Measurements from ENCODE around the gene KIAA1191.
A peak's percentile ranks its signal among the peaks of the same experiment; 100 is the strongest.

Gene KIAA1191

DNA sequence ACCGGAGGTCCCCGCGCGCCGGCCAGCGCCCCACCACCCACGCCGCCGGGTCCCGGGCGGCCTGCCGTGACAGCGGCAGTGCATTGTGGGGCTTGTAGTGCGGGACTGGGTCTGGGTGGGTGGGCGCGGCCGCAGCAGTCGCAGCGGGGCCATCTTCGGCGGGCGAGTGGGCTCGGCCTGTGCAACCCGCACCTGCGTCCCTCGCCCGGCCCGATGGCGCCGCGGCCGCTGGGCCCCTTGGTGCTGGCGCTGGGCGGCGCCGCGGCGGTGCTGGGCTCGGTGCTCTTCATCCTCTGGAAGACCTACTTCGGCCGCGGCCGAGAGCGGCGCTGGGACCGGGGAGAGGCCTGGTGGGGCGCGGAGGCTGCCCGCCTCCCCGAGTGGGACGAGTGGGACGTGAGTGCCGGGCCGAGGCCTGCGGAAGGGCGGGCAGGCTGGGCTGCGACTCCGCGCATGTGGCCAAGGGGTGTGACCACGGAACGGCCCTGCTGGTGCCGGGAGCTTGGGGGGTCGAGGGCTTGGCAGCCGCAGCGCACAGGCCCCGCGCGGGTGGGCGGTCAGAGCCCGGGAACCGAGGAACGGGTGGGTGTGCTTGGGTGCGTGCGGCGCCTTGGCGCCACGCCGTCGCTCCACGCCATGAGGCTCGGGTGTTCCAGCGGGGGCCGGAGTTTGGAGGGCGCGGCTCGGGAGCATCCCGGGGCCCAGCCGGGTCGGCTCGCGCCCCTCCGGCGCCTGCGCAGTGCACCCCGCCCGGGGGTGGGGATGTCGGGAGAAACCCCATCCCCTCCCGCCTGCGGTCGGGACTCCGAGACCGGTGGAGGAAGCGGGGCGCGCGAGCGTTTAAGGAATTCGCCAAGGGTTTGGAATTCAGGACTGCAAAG, 4.0 kb upstream of the KIAA1191 start, which contains the start of gene ARL10:
Gene ARL10, plus strand, starts transcription at position 137 of the 881 bp plus-strand sequence. Its CDS starts 77 bp downstream, at position 214.
- peak; percentile 25 for DNase-seq (ENCODE audit: low read depth)

DNA sequence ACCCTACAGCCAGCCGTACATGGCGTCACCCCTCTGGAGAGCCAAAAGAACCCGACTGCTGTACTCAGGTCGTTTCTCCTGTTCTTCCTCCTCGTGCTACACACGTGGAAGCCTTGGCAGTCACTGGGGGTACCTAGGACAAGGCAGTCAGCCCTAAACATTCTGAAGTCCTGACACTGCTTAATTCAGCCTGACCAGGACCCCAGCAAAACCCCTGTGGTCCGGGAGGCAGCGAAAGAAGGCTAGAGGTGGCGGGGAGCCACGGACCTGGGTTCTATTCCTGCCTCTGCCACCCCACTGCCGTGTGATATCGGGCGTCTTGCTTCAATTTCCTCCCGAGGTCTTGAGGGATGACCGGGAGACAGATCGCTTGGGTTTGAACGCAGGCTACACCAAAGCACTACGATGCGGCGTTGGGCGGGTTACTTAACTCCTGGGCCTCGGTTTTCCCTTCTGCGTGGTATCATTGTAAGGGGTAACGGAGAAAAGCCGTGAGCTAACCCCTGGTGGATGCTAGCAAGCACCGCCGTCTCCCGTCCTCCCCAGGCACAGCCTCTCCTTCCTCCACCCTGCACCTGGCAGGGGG, 3.3 kb upstream of the KIAA1191 start:
- DNase-seq (ENCODE audit: low read depth) = no peak

DNA sequence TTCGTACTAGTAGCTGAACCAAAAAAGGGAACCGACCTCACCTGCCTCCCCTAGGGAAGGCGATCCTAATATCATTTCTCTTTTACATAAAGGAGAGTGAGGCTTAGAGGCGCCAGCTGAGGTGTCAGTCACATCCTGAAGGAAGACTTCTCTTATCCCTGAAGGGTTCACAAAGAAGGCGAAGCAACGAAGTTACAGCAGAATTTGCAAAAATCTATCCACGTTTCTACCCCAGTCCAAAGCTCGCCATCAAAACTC, 598 bp upstream of the KIAA1191 start:
- no peak for DNase-seq (ENCODE audit: low read depth)

DNA sequence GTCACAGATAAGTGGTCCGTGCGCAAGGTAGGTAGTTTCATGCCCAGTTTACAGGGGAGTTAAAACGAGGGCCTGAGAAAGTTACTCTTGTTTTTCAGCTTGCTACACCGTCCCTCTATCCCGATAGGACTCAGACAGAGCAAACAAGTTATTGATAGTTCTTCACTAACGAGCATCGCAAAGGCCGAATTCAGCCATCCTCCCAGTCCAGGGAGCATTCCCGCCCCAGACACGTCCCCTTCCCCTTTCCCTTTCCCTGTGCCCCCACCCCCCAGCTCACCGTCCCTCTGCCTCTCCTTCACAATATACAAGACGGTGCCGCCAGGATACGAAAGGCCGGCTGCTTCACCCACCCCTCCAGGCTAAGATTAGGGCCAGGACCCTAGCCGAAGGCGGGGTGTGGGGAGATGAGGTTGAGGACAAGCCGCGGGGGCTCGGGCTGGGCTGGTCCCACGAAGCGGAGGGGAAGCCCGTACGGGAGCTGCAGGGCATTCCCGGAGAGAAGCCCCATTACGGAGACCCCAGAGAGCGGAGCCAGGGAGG, 599 bp downstream of the KIAA1191 start:
- DNase-seq (ENCODE audit: low read depth) = no peak

DNA sequence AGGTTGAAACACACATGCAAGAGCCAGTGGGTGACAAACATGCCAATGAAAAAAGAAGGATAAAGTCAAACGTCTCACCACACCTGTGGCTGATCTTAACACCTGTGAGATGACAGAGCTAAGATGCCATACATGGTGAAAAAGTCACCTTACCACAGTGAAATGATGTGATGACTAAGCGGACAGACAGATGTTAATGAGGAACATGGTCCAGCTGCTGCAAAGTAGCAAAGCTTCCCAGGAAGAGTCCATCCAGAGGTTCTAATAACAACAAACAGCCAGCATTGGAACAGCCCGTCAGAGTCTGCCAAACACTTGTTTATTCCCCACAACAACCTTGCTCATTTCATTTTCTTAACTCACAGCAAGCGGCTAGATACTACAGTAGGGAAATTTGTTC, 1.9 kb downstream of the KIAA1191 start:
- DNase-seq (ENCODE audit: low read depth) = no peak

DNA sequence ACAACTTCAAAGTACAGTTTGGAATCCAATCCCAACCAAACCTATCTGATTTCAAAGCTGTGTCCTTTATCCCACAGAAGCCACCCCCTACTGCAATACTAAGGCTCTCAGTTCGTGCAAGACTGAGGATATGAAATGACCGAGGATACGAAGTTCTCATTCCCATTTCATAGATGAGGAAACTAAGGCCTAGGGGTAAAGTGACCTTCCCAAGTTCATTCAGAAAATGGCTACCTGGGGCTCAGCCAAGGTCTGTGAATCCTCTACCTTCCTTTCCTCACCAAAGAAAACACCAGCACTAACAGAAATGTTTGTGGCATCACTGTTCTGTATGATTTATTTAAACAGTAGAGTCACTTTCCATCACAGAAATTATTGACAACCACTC, 5.4 kb downstream of the KIAA1191 start:
- no peak for DNase-seq (ENCODE audit: low read depth)

DNA sequence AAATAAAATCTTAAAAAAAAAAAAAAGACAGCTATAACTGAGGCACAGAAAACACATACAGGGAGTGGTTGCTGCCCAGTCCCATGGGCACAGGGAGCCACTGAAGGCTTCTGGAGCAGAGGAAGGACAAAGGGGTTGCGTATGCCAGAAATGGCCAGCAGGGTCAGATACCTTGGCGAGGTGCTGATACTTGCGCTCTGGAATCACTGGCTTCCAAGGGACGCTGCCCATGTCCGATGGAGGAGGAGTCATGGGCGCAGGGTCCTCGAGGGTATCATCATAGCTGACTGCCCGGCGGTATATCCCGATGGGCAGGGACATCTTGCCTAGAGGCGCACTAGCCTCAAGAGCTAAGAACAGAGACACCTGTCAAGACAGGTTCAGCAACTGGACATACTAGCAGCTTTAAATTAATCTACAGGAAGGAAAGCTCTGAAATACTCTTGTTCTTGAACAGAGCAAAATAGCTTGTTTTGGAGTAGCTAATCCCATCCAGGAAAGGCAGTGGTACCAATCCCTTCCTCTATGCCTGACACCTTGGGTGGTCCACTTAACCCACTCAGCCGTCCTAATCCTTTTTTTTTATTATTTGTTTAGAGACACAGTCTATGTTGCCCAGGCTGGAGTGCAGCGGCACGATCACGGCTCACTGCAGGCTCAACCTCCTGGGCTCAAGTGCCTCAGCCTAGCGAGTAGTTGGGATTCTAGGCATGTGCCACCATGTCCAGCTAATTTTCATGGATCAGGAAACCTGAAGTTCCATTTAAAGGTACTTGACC, 6.0 kb downstream of the KIAA1191 start:
- no peak for DNase-seq (ENCODE audit: low read depth)

DNA sequence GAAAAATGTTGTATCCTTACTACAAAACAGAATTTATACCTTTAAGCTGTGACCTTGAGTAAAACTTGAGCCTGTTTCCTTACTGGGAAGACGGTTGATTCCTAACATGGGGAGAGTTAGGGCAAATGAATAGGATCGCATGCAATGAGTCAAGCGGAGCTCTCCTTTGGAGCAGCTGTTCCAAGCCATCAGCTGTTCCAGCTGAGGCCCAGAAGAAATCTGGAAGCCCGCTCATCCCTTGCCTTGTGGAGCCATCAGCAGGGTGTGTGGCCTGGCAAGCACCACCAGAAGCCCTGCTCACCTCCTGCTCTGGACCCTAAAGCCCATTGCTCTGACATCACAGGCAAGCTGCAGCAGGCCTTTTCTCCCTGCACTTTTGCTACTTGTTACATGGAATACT, 8.0 kb downstream of the KIAA1191 start:
- no peak for DNase-seq (ENCODE audit: low read depth)

DNA sequence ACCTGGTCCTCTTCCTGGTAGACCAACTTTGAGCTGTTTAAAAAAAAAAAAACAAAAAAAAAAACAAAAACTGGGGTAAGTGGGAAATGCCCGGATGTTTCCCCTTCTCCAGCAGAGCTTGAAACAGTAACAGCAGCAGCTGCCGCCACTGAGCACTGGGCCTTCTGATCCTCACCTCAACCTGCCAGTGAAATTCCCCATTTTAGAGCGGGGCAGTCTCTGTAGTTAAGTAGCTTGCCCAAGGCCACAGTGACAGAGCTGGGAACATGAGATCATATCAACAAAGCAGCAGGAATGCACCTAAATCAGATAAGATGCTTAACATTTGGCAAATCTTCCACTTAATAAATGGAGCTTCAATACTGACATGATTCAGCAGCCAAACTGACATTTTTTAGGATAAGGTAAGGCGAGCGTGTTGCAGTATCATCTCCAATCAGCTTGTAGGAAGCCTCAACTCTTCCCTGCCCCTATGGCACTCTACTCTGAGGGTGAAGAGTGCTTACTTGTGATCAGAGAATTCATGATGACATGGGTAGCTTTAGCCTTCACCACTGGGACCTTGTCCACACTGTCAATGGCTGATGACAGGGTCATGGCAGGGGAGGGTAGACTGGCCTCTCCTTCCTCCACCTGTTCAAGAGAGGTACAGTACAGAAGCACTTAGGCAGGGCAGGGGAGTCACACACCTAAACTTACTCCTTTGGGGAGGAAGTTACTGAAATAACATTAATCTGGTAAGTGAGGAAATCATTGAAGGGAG, 9.3 kb downstream of the KIAA1191 start:
- no peak for DNase-seq (ENCODE audit: low read depth)

DNA sequence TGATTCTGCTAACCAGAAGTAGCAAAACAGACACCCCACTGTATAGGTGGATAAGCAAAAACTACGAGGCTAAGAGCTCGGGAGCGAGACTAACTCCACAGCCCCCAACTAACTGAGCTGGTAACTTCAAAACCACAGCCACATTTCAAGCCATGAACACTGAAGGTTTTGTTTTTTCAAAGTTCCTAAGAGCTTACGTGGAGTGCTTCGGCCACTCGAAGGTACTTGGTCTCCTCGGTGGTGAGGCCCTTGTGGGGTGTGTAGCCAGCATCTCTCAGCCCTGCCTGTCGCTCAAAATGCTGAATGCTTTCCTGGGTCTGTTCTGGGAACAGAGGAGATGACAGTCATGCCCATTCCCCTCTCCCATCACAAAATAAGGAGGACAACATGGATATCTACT, 11.1 kb downstream of the KIAA1191 start:
- DNase-seq (ENCODE audit: low read depth) = no peak

DNA sequence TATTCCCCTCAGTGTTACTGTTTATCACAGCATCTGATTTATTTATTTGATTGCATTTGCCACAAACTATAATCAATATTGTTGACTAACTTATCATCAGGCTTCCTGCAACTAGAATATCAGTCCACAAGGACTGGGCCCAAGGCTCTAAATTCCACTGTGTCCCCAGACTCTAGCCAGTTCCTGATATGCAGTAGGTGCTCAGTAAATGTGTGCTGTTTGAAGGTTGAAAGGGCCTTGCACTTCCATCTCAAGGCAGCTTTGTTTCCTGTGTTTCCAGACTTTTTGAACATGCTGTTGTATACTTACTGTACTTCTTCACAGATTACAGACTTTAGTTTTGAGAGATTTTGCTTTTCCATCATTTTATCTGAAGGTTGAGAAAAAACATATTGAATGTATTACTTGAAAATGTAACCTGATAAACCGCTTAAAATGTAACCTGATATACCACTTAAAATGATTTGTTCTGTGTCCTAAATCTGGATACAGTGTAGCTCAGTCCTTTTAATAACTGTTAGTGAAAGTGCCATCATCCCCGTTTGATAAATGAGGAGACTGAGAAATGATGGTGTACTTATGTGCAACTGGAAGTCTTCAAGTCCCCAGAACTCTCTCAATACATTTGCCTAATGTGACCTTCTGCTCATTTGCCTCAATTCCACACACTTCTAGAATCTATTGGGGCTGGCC, 18.7 kb downstream of the KIAA1191 start:
- DNase-seq (ENCODE audit: low read depth) = no peak

DNA sequence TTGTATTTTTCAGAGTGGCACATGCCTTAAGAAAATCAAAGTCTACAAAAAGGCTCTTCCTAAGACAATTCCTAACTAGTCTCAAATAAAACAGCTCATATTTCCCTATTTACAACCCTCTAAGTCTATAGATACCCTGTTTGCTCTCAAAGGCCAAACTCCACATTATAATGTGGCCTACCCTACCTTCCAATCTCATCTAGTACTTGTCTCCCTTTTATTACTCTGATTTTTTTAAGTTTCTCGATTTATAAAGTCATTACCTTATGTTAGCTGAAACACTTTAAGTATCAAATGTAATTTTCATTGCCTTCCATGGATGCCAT, 19.4 kb downstream of the KIAA1191 start:
- no peak for DNase-seq (ENCODE audit: low read depth)

DNA sequence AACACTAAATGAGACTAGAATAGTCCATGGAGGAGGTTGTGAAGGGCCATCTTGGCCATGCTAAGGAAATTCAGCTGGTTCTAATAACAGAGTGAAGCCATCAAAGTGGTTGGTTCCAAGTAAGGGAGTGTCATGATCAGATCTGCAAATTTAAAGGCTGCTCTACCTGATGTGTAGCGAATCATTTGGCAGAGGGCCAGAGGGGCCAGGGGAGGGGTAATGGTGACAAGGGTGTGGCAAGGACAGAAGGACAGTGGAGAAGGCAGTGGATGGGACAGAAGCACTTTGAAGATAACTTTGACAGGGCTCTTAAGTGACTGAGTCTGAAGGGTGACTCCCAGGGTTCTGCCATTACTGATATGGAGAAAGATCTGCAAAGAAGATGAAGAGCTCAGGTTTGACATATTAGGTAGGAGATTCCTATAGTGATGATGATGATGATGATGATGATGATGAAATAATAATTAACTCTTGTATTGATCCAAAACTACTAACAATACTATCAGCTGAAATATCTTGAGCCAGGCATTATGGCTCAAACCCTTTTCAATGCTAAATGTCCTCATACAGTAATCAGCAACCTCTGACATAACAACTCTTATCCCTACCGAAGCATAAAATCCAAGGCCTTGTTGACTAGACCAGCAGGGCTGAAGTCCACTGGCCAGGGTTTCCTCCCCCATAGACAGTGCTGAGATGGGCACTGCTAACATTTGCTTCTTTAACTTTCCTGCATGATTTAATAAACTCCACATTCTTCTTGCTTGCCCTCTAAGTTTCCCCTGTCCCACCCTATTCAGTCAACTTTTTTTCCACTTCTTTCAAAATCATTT, 20.0 kb downstream of the KIAA1191 start:
- no peak for DNase-seq (ENCODE audit: low read depth)

DNA sequence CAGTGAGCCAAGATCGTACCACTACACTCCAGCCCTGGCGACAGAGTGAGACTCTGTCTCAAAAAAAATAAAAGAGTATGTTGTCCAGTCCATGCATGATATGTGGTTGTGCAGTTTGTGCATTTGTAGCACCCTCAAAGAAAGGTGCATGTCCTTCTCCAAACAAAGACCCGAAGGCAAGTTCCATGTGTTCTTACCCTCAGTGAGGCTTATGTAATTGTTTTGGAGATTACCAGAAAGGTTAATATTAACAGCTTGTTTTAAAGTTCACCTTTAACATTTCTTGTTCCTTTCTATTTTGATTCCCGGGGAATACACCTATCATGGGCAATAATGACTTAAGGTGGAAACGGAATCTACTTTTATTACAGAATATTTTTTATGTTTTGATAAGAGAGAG, 22.3 kb downstream of the KIAA1191 start:
- DNase-seq (ENCODE audit: low read depth) = no peak

DNA sequence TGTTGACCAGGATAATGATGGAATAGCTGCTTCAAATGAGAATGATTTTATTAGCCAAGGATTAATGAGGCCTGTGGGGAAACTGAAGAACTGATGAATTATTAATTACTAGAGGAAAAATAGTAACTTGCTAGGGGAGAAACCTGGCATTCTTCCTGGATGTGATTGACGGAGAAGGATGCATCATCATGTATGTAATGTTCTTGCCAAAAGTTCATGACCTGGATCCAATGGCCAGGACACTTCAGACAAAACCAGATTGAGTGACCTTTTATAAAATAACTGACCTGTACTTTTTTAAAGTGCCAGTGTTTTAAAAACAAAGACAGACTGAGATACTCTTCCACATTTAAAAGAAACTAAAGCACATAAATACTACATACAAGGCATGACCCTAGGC, 23.7 kb downstream of the KIAA1191 start:
- no peak for DNase-seq (ENCODE audit: low read depth)

DNA sequence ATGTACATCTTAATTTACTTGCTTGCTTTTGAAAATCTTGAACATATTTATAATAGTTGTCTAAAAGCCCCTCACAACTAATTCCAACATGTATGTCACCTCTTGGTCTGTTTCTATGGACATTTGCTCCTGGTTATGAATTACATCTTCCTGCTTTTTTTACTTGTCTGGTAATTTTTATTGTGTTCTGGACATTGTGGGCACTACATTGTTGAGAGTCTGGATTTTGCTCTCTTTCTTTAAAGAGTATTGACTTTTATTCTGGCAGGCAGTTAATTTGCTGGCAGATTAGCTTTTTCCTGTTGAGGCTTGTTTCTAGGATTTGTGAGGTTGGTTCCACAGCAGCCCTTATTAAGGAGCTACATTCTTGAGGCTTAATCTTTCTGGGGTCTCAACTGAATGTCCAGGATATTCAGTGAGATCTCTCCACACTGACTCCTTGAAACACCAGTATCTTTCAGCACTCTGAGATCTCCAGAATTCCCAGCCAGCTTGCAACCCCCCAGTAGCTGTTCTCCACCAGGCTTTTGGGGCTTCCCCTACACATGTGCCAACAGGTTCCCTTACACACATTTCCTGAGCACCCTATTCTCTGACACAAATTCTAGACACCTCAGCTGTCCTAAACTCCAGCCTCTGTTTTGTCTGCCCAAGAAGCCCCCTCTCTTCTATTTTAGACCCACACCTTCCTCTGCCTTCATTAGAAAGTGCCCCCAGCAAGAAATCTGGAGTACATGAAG, 27.4 kb downstream of the KIAA1191 start:
- no peak for DNase-seq (ENCODE audit: low read depth)

DNA sequence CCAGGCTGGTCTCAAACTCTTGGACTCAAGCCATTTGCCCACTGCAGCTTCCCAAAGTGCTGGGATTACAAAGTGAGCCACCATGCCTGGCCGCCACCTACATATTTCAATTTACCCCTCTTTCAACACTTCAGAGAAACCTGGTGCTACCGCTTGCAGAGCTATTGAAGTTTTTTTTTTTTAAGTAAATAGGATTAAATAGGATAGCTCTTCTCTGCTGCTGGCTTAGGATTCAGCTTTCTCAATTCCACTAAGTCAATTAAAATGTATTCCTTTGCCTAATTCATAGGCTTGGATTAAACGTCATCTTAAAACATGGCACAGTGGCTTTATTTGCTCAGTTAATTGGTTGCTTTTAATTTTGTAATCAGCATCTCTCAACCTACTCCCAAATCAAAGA, 41.0 kb downstream of the KIAA1191 start:
- no peak for DNase-seq (ENCODE audit: low read depth)

DNA sequence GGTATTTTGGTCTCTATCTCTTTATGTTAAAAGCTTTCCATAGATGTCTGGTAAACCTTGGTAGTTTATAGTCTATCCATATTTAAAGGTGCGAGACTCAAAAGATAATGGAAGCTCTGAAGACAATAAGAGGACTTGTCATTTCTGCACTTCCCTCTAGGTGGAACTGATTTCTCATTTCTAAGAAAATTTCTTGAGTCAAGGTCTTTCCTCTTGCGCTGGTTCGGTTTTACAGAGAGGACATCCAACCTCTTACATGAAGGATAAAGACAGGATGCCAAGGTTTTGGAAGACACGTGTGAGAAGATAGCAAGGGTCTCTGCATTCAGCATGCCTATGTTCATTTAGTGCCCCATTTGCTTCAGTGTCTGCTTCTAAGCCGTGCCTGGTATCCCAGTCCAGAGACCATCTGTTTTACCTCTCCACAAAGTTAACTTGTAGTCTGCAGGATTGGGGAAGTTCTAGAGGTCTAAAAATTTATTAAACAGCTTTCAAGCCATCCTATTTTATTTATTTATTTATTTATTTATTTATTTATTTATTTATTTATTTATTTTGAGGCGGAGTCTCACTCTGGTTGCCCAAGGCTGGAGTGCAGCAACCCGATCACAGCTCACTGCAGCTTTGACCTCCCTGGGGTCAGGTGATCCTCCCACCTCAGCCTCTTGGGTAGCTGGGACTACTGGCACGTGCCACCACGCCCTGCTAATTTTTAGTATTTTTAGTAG, 41.6 kb downstream of the KIAA1191 start:
- no peak for DNase-seq (ENCODE audit: low read depth)

Data from activated T-helper 1 cell treated with Interleukin-2 at 50 U/mL for 16 hours (primary cell).